ENCODE data around the gene GARNL3.

The GARNL3 gene

DNA sequence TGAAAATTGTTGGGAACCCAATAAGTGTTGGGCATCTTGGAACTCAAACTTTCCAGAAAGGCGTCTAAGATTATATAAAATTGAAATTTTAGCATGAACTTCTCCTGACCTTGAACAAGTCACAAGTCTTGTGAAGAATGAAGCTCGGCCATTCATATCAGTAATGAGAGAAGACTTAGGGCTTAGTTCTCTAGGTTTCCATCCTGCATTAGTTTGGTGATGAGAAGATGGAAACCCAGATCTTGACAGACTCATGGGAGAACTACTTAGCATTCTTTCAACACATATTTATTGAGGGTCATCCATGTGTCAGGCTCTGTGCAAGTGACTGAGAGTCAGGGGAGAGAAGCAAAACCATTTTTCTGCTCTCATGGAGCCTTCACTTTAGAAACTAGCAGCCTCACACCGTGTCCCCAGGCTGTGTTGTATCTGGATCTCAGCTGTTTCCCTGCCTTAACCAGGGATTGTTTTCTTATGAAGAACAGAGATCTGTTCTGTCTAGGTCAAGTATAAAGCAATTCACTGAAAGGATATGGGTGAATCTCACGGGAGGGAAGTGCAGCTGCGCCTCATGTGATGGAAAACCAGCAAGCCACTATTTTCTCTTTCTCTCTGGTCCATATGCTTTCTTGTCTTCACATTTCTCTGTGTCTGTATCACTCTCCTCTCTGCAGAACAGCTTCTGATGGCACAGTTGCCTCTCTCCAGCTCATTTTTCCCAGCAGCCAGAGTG lies 3.4 kb downstream of the GARNL3 start:
- Histone ChIP-seq H3K9me3 (no peaks in the 10 kb centered on the region), H3K4me1 (peaks cover 35% of the 10 kb centered on the region), H3K27me3 (no peaks in the 10 kb centered on the region), H3K4me3 (ENCODE audit: low read depth, low read length) (peak overlapping the region; percentile 23), H3K36me3 (no peaks in the 10 kb centered on the region; the same call in 1 of the 2 replicates)
- peak; percentile 32 for DNase-seq
- TF ChIP-seq, protein P1, sequence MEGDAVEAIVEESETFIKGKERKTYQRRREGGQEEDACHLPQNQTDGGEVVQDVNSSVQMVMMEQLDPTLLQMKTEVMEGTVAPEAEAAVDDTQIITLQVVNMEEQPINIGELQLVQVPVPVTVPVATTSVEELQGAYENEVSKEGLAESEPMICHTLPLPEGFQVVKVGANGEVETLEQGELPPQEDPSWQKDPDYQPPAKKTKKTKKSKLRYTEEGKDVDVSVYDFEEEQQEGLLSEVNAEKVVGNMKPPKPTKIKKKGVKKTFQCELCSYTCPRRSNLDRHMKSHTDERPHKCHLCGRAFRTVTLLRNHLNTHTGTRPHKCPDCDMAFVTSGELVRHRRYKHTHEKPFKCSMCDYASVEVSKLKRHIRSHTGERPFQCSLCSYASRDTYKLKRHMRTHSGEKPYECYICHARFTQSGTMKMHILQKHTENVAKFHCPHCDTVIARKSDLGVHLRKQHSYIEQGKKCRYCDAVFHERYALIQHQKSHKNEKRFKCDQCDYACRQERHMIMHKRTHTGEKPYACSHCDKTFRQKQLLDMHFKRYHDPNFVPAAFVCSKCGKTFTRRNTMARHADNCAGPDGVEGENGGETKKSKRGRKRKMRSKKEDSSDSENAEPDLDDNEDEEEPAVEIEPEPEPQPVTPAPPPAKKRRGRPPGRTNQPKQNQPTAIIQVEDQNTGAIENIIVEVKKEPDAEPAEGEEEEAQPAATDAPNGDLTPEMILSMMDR (IDR thresholded peaks at IDR 0.05; ENCODE audit: low read depth, low read length) = no peak

DNA sequence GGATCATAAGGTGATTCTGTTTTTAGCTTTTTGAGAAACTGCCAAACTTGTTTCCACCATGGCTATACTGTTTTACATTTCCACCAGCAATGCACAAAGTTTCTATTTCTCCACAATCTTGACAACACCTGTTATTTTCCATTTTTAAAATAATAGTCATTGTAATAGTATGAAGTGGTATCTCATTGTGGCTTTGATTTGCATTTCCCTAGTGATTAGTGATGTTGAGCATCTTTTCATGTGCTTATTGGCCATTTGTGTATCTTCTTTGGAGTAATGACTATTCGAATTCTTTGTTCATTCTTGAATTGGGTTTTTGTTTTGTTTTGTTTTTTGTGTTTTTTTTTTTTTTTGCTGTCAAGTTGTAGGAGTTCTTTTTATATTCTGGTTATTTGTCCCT lies 4.9 kb downstream of the GARNL3 start:
- H3K4me1 ChIP-seq = peaks cover 33% of the 10 kb centered on the region
- TF ChIP-seq, protein P1 (IDR thresholded peaks at IDR 0.05; ENCODE audit: low read depth, low read length) = no peak
- no peaks in the 10 kb centered on the region for H3K27me3 ChIP-seq
- H3K4me3 ChIP-seq (ENCODE audit: low read depth, low read length) = no peak overlapping the region
- peaks cover 5% of the 10 kb centered on the region for H3K36me3 ChIP-seq
- no peak for DNase-seq
- H3K9me3 ChIP-seq = no peaks in the 10 kb centered on the region; the same call in 1 of the 2 replicates

GRCh38 chr9:127273326-127273725 lies 8.8 kb downstream of the GARNL3 start:
- TF ChIP-seq, protein P1 (IDR thresholded peaks at IDR 0.05; ENCODE audit: low read depth, low read length) = no peak
- no peaks in the 10 kb centered on the region; the same call in 1 of the 2 replicates for H3K9me3 ChIP-seq
- peaks cover 30% of the 10 kb centered on the region for H3K4me1 ChIP-seq
- peaks cover 11% of the 10 kb centered on the region for H3K36me3 ChIP-seq
- DNase-seq = no peak
- H3K27me3 ChIP-seq = no peaks in the 10 kb centered on the region
- no peak overlapping the region for H3K4me3 ChIP-seq (ENCODE audit: low read depth, low read length)

- TF ChIP-seq, protein P1 (IDR thresholded peaks at IDR 0.05; ENCODE audit: low read depth, low read length) = no peak
- no peak for DNase-seq
- no peak overlapping the region for H3K4me3 ChIP-seq (ENCODE audit: low read depth, low read length)
- H3K27me3 ChIP-seq = no peaks in the 10 kb centered on the region
- H3K4me1 ChIP-seq = peaks cover 39% of the 10 kb centered on the region
- H3K9me3 ChIP-seq = no peaks in the 10 kb centered on the region; the same call in 1 of the 2 replicates
- H3K36me3 ChIP-seq = peaks cover 12% of the 10 kb centered on the region
These were observed 12.5 kb downstream of the GARNL3 start for GRCh38 chr9:127277099-127277498.

DNA sequence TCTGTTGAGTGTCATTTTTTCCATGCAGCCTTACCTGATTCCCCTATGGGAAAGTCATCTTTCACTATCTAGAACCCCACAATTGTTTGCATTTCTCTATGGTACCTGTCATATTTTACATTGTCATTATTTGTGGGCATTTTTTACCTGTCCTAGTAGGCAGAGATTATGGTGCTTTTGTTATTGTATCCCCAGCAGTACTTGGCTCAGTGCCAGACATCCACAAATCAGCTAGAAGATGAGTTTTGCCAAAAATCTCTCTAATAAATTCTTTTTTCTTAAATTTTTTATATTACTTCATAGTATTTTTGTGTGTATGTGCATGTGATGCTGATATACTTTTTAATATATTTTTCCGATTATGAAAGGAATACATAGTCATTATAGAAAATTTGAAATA lies 13.2 kb downstream of the GARNL3 start:
- H3K4me3 ChIP-seq (ENCODE audit: low read depth, low read length) = no peak overlapping the region
- no peaks in the 10 kb centered on the region; the same call in 1 of the 2 replicates for H3K9me3 ChIP-seq
- TF ChIP-seq, protein P1 (IDR thresholded peaks at IDR 0.05; ENCODE audit: low read depth, low read length) = no peak
- no peak for DNase-seq
- peaks cover 12% of the 10 kb centered on the region for H3K36me3 ChIP-seq
- no peaks in the 10 kb centered on the region for H3K27me3 ChIP-seq
- H3K4me1 ChIP-seq = peaks cover 39% of the 10 kb centered on the region

DNA sequence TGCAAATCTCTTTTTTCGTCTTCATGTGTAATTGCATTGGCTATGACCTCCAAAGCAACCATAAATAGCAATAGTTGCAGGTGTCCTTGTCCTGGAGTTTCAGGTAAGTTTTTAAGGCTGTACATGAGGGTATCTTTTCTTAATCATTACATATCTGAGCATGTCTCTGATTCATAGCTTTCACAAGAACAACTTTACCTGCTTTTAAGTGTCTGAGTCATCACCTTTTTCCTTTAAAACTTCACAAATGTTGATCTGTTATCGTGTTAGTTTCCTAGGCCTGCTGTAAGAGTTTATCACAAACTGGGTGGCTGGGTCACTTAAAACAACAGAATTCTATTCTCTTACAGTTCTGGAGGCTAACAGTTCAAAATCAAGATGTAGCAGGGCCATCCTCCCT lies 13.8 kb downstream of the GARNL3 start:
- DNase-seq = no peak
- no peak overlapping the region for H3K4me3 ChIP-seq (ENCODE audit: low read depth, low read length)

More for the DNA sequence above, 13.8 kb downstream of the GARNL3 start:
- H3K4me1 ChIP-seq = peaks cover 37% of the 10 kb centered on the region
- no peaks in the 10 kb centered on the region for H3K27me3 ChIP-seq
- TF ChIP-seq, protein P1 (IDR thresholded peaks at IDR 0.05; ENCODE audit: low read depth, low read length) = no peak
- no peaks in the 10 kb centered on the region; the same call in 1 of the 2 replicates for H3K9me3 ChIP-seq
- peaks cover 12% of the 10 kb centered on the region for H3K36me3 ChIP-seq

Data from BE2C (cell line).